HG03342 (cell line): ENCODE data around the gene MAGOH.
"Not testable (repeated sequence)": the region's sequence is repeated elsewhere in the genome, so short reads cannot be mapped to it uniquely, and the experiment has no call there.

Experiments
- ATAC-seq: cut with Tn5 transposase; IDR thresholded peaks from one replicate; pipeline ENCODE4 v1.9.1; 2021; ENCODE audit warnings: mild to moderate bottlenecking, moderate library complexity; ENCODE audit not compliant: unreplicated experiment

The MAGOH gene

GRCh38 chr1:53190210-53190611, 48.1 kb downstream of the MAGOH start:
- no peak for ATAC-seq

GRCh38 chr1:53189061-53189460, 49.3 kb downstream of the MAGOH start:
- no peak for ATAC-seq

- no peak for ATAC-seq
Measured at GRCh38 chr1:53188099-53188498, 50.2 kb downstream of the MAGOH start.

GRCh38 chr1:53187401-53187800, 50.9 kb downstream of the MAGOH start:
- ATAC-seq = no peak

GRCh38 chr1:53186533-53186932, 51.8 kb downstream of the MAGOH start:
- ATAC-seq = no peak

GRCh38 chr1:53185955-53186297, 52.4 kb downstream of the MAGOH start:
- not testable (repeated sequence) for ATAC-seq

- no peak for ATAC-seq
Measured at GRCh38 chr1:53183095-53183990, 55.0 kb downstream of the MAGOH start.

- ATAC-seq = no peak
Measured at GRCh38 chr1:53182716-53183094, 55.6 kb downstream of the MAGOH start.

- no peak for ATAC-seq
Measured at GRCh38 chr1:53182111-53182593, 56.2 kb downstream of the MAGOH start.

GRCh38 chr1:53180951-53181350, 57.4 kb downstream of the MAGOH start:
- no peak for ATAC-seq

- ATAC-seq = no peak
Measured at GRCh38 chr1:53180226-53180625, 58.1 kb downstream of the MAGOH start.
